Sigmoid colon (tissue), 7 donors: Measurements from ENCODE around the gene TBC1D22A. TPM values are rescaled to one million over a fixed set of nuclear protein-coding genes. Genes with fewer than 3 reads are reported as not detected.

Experiments
- DNase-seq: peaks from one replicate; pipeline ENCODE4 v3.0.0-alpha.2; 2019
- H3K27ac ChIP-seq, 4 donors: fragments of 200-600 bp; sonication (generic); one replicate each; pipeline ENCODE4 v1.5.1; 2016 to 2019; ENCODE audit warnings: mild to moderate bottlenecking in 1 of 4
- H3K27me3 ChIP-seq, 3 donors: fragments of 200-600 bp; sonication (generic); one replicate each; pipeline ENCODE4 v1.5.1; 2019; ENCODE audit warnings: mild to moderate bottlenecking in 1 of 3
- H3K36me3 ChIP-seq, 4 donors: fragments of 200-600 bp; sonication (generic); one replicate each; pipeline ENCODE4 v1.5.1; 2016 to 2019
- H3K4me1 ChIP-seq, 4 donors: fragments of 200-600 bp; sonication (generic); one replicate each; pipeline ENCODE4 v1.5.1; 2017 to 2019
- H3K4me3 ChIP-seq, 4 donors: fragments of 200-600 bp; sonication (generic); one replicate each; pipeline ENCODE4 v1.5.1; 2017 to 2019; ENCODE audit warnings: mild to moderate bottlenecking in 2 of 4, moderate library complexity in 1 of 4
- H3K9me3 ChIP-seq, 4 donors: fragments of 200-600 bp in 3 of 4; sonication (generic) in 3 of 4; one replicate each; pipeline versions ENCODE4 v1.5.1 to v1.6.1; 2013 to 2019
- CTCF ChIP-seq, 4 experiments: fragments of 450-650 bp in 3 of 4; fragments of 200-600 bp in 1 of 4; IDR thresholded peaks; one replicate each; pipeline ENCODE4 v1.5.1; 2016 to 2019; ENCODE audit warnings: antibody characterized with exemption in 4 of 4, mild to moderate bottlenecking in 3 of 4, moderate library complexity in 2 of 4
- EP300 ChIP-seq, 4 donors: sonication (generic); formaldehyde crosslinking; IDR thresholded peaks; one replicate each; pipeline ENCODE4 v1.6.1; 2017; ENCODE audit warnings: antibody characterized with exemption in 4 of 4
- POLR2A ChIP-seq, 2 donors: fragments of 450-650 bp; IDR thresholded peaks; one replicate each; pipeline ENCODE4 v1.6.1; 2016; ENCODE audit warnings: antibody characterized with exemption in 2 of 2, mild to moderate bottlenecking in 2 of 2, moderate library complexity in 2 of 2
- POLR2AphosphoS5 ChIP-seq, 4 donors: sonication (generic); formaldehyde crosslinking; IDR thresholded peaks; one replicate each; pipeline ENCODE4 v1.6.1; 2017; ENCODE audit warnings: antibody characterized with exemption in 4 of 4
- WGBS, 2 donors: extraction: QIAGEN DNeasy Blood & Tissue Kit; methylation state at CpG; one replicate each; pipeline ENCODE4 v1.1.7; 2013; 5-methylcytosine and 5-hydroxymethylcytosine counted together
- intact Hi-C: fragments of 100-400 bp; cut with DNase I; formaldehyde crosslinking; loops from one replicate; pipeline ENCODE4 v1.15.1; 2023
- polyA plus RNA-seq, 3 donors: library from polyadenylated mRNA; stranded (reverse); fragments of 200-250 nt; gene quantifications; one replicate each; pipeline ENCODE4 v1.2.3, GENCODE V29; 2013
- total RNA-seq, 4 donors: library from RNA; depleted of rRNA; stranded (reverse); fragments of >200 nt; gene quantifications; one replicate each; pipeline ENCODE4 v1.1.0, GENCODE V29; 2016
- donor health status: healthy with polysubstance abuse.
- donor health status: Bipolar disorder and iron deficiency.
- donor health status: healthy.

The TBC1D22A gene
- total and polyA plus RNA-seq, 7 donors = 13.6 to 34.6 (median 14.3) TPM

GRCh38 chr22:47055073-47055355, 292.6 kb downstream of the TBC1D22A start:
- TF ChIP-seq POLR2A (IDR thresholded peaks at IDR 0.05) = no peak
- no peak for TF ChIP-seq CTCF (IDR thresholded peaks at IDR 0.05)
- TF ChIP-seq POLR2AphosphoS5 (IDR thresholded peaks at IDR 0.05) = no peak
- no peak for TF ChIP-seq EP300 (IDR thresholded peaks at IDR 0.05)
- Histone ChIP-seq H3K27ac (no peak overlapping the region), H3K9me3 (no peaks in the 10 kb centered on the region), H3K36me3 (no peaks in the 10 kb centered on the region), H3K27me3 (no peaks in the 10 kb centered on the region), H3K4me3 (no peak overlapping the region), H3K4me1 (peaks cover 0 to 10% (median 2%) of the 10 kb centered on the region in 4 donors)
- intact Hi-C loops = no loop called here
- DNase-seq = peak; percentile 11
- WGBS, 2 donors = 96 to 98% methylated on average over 5 of the region's 5 CpGs

DNA sequence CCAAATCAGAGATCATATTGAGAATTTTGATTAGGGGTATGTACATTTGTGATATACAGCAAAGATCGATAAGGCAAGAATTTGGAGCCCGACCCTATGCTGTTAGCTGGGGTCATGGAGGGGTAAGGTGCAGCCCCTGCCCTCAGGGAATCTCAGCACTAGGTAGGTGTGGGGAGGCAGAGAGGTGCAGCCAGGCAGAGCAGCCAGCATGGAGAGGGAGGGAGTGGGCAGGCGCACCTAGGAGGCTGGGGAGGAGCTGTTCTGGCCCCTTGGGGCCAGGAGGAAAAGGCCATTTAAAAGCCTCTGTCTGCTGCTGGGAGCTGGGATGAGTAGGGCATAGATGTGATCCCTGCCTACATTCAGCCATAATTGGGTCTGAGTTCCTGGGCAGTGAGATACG, 293.0 kb downstream of the TBC1D22A start:
- Histone ChIP-seq H3K27me3 (no peaks in the 10 kb centered on the region), H3K4me3 (no peak overlapping the region), H3K9me3 (no peaks in the 10 kb centered on the region), H3K36me3 (no peaks in the 10 kb centered on the region), H3K4me1 (peaks cover 0 to 10% (median 2%) of the 10 kb centered on the region in 4 donors), H3K27ac (no peak overlapping the region)
- 97 to 98% methylated on average over 4 of the region's 4 CpGs for WGBS, 2 donors
- DNase-seq = peak; percentile 26
- intact Hi-C loops = no loop called here
- TF ChIP-seq CTCF (IDR thresholded peaks at IDR 0.05) (no peak), POLR2A (IDR thresholded peaks at IDR 0.05) (no peak), EP300 (IDR thresholded peaks at IDR 0.05) (no peak), POLR2AphosphoS5 (IDR thresholded peaks at IDR 0.05) (no peak)

- 90 to 94% methylated on average over 15 of the region's 15 CpGs for WGBS, 2 donors
- Histone ChIP-seq H3K9me3 (no peaks in the 10 kb centered on the region), H3K27ac (no peak overlapping the region), H3K27me3 (no peaks in the 10 kb centered on the region), H3K4me1 (peaks cover 0 to 10% (median 2%) of the 10 kb centered on the region in 4 donors), H3K36me3 (no peaks in the 10 kb centered on the region), H3K4me3 (no peak overlapping the region)
- intact Hi-C loops = no loop called here
- no peak for TF ChIP-seq CTCF (IDR thresholded peaks at IDR 0.05)
- TF ChIP-seq POLR2A (IDR thresholded peaks at IDR 0.05) = no peak
- TF ChIP-seq POLR2AphosphoS5 (IDR thresholded peaks at IDR 0.05) = no peak
- no peak for TF ChIP-seq EP300 (IDR thresholded peaks at IDR 0.05)
- peak; percentile 51 for DNase-seq
These were observed 293.5 kb downstream of the TBC1D22A start for GRCh38 chr22:47055921-47056320.

GRCh38 chr22:47056361-47056760, 293.9 kb downstream of the TBC1D22A start:
- no peaks in the 10 kb centered on the region for H3K9me3 ChIP-seq
- H3K4me1 ChIP-seq = peaks cover 0 to 10% (median 2%) of the 10 kb centered on the region in 4 donors
- H3K4me3 ChIP-seq = no peak overlapping the region
- no peaks in the 10 kb centered on the region for H3K27me3 ChIP-seq
- no peak overlapping the region for H3K27ac ChIP-seq
- TF ChIP-seq CTCF (IDR thresholded peaks at IDR 0.05) (no peak), POLR2A (IDR thresholded peaks at IDR 0.05) (no peak), POLR2AphosphoS5 (IDR thresholded peaks at IDR 0.05) (no peak), EP300 (IDR thresholded peaks at IDR 0.05) (no peak)
- H3K36me3 ChIP-seq = no peaks in the 10 kb centered on the region
- intact Hi-C loops = no loop called here
- peak; percentile 46 for DNase-seq
- 95 to 96% methylated on average over 9 of the region's 9 CpGs for WGBS, 2 donors

GRCh38 chr22:47056776-47057470, 294.5 kb downstream of the TBC1D22A start:
- Histone ChIP-seq H3K4me1 (peaks cover 0 to 10% (median 2%) of the 10 kb centered on the region in 4 donors), H3K4me3 (no peak overlapping the region), H3K9me3 (no peaks in the 10 kb centered on the region), H3K27ac (no peak overlapping the region), H3K27me3 (no peaks in the 10 kb centered on the region), H3K36me3 (no peaks in the 10 kb centered on the region)
- intact Hi-C loops = no loop called here
- WGBS, 2 donors = 96 to 97% methylated on average over 18 of the region's 18 CpGs
- DNase-seq = peak; percentile 49
- TF ChIP-seq POLR2A (IDR thresholded peaks at IDR 0.05) = no peak
- no peak for TF ChIP-seq CTCF (IDR thresholded peaks at IDR 0.05)
- no peak for TF ChIP-seq EP300 (IDR thresholded peaks at IDR 0.05)
